Epithelial cell of proximal tubule (primary cell): Measurements from ENCODE around the gene DGLUCY. TPM values are rescaled to one million over a fixed set of nuclear protein-coding genes. Genes with fewer than 3 reads are reported as not detected.

ENCODE experiments used
- DNase-seq: peaks from one replicate; pipeline ENCODE4 v3.0.0-alpha.2; 2011; ENCODE audit warnings: low read depth
- H3K4me3 ChIP-seq: 2 replicates; pipeline ENCODE4 v1.5.1; 2011; ENCODE audit warnings: low read depth, mild to moderate bottlenecking, low read length
- CTCF ChIP-seq: conservative IDR thresholded peaks from 2 replicates; pipeline ENCODE4 v1.5.1; 2012; ENCODE audit warnings: low read depth, mild to moderate bottlenecking, low read length
- total RNA-seq: library from RNA; depleted of rRNA; stranded (reverse); fragments of >200 nt; gene quantifications from 2 replicates; pipeline ENCODE4 v1.2.3, GENCODE V29; 2015

DGLUCY gene
- total RNA-seq, 1 donor from 2014 or later, result 21.6 TPM

- no peak overlapping the region for H3K4me3 ChIP-seq
- no peak for DNase-seq
- TF ChIP-seq CTCF, result no peak
These were observed 56.7 kb downstream of the DGLUCY start for GRCh38 chr14:91170504-91171121.

GRCh38 chr14:91171291-91171690 is 57.4 kb downstream of the DGLUCY start:
- H3K4me3 ChIP-seq, result no peak overlapping the region
- no peak for DNase-seq
- TF ChIP-seq CTCF, result no peak

GRCh38 chr14:91173221-91173670 is 59.4 kb downstream of the DGLUCY start:
- no peak overlapping the region for H3K4me3 ChIP-seq
- DNase-seq, result no peak
- TF ChIP-seq CTCF, result peak; percentile 86

GRCh38 chr14:91173904-91174303 is 60.0 kb downstream of the DGLUCY start:
- no peak overlapping the region for H3K4me3 ChIP-seq
- DNase-seq, result no peak
- no peak for TF ChIP-seq CTCF

- no peak for TF ChIP-seq CTCF
- no peak for DNase-seq
These were observed 61.7 kb downstream of the DGLUCY start for GRCh38 chr14:91175291-91176201.

GRCh38 chr14:91177073-91178034 is 63.5 kb downstream of the DGLUCY start:
- peak; percentile 78 for TF ChIP-seq CTCF
- DNase-seq, result no peak
- H3K4me3 ChIP-seq, result no peak overlapping the region

More at GRCh38 chr14:91175291-91176201, 61.7 kb downstream of the DGLUCY start:
- H3K4me3 ChIP-seq, result no peak overlapping the region
